ENCODE results near the gene NAMPT.

The NAMPT gene

DNA sequence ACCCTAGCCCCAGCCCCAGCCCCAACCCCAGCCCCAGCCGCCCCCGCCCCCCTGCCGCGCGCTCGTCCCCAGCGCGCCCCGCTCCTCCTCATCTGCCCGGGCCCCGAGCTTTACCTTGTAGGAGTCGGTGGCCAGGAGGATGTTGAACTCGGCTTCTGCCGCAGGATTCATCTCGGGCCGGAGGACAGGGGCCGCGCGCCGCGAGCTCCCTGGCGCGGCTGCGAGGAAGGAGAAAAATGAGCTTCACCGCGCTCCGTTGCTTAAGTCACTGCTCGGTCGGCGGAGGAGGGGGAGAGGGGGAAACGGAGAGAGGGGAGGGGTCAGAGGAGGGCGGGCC is at the start of gene NAMPT:
Gene NAMPT, minus strand, starts transcription at position 270 of the 337 bp plus-strand sequence. Its CDS starts 99 bp downstream, at position 171.
- no peak for TF ChIP-seq ZFX (IDR thresholded peaks at IDR 0.05)
- TF ChIP-seq, protein P1, sequence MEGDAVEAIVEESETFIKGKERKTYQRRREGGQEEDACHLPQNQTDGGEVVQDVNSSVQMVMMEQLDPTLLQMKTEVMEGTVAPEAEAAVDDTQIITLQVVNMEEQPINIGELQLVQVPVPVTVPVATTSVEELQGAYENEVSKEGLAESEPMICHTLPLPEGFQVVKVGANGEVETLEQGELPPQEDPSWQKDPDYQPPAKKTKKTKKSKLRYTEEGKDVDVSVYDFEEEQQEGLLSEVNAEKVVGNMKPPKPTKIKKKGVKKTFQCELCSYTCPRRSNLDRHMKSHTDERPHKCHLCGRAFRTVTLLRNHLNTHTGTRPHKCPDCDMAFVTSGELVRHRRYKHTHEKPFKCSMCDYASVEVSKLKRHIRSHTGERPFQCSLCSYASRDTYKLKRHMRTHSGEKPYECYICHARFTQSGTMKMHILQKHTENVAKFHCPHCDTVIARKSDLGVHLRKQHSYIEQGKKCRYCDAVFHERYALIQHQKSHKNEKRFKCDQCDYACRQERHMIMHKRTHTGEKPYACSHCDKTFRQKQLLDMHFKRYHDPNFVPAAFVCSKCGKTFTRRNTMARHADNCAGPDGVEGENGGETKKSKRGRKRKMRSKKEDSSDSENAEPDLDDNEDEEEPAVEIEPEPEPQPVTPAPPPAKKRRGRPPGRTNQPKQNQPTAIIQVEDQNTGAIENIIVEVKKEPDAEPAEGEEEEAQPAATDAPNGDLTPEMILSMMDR (conservative IDR thresholded peaks at IDR 0.05) = no peak

DNA sequence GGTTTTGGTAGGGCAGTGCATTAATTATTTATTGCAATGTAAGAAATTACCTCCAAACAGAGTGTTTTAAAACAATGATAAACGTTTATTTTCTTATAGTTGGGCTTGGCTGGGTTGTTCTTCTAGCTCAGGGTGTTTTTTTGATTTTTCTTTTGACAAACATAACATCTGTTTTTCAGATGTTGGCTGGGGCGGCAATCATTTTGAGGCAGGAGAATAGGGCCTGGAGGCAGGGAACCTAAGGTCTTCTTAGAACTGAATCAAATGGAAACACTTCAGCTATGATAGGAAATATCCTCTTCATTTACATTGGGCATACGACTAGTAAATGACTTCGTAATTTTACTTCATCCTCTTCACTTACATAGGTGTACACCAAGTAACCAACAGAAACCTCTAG is 47.4 kb upstream of the NAMPT start:
- no peak overlapping the region for H3K27ac ChIP-seq
- TF ChIP-seq ZFX (IDR thresholded peaks at IDR 0.05) = no peak
- TF ChIP-seq, protein P1 (conservative IDR thresholded peaks at IDR 0.05) = no peak

More for the DNA sequence above, at the start of gene NAMPT:
- peak within 1 kb of the TSS; percentile 93 for H3K27ac ChIP-seq

DNA sequence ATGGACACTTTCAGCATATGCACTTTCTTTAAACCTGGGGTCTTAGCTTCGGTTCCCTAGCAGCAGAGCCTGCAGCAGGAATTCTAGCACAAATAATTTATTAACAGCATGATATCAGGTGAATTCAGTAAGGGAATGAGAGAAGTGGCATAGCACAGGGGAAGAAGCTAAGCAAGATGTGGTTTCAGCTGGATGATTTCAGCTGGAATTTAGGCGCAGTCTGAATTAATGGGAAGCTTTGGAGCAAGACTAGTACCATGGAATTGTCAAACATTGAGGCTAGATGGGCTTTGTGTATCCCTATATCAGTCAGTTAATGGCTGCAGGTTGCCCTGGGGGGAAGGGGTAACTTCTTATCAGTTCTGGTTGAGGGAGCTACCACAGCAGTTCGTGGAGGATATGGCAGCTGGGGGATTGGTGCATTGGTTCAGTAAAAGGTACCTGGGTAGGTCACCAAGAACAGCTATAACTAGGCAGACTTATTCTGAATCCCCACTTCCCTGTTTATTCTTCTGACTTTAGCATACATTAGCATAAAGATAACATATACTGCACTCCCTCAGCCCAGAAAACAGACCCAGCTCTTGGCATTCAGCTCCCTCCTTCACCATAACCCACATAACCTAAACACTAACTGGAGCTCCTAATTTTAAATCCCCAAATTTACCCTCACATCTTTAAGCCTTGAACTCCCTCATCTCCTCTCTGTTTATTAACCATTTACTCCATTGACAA is 46.8 kb upstream of the NAMPT start:
- H3K27ac ChIP-seq = no peak overlapping the region
- TF ChIP-seq, protein P1 (conservative IDR thresholded peaks at IDR 0.05) = no peak
- no peak for TF ChIP-seq ZFX (IDR thresholded peaks at IDR 0.05)

DNA sequence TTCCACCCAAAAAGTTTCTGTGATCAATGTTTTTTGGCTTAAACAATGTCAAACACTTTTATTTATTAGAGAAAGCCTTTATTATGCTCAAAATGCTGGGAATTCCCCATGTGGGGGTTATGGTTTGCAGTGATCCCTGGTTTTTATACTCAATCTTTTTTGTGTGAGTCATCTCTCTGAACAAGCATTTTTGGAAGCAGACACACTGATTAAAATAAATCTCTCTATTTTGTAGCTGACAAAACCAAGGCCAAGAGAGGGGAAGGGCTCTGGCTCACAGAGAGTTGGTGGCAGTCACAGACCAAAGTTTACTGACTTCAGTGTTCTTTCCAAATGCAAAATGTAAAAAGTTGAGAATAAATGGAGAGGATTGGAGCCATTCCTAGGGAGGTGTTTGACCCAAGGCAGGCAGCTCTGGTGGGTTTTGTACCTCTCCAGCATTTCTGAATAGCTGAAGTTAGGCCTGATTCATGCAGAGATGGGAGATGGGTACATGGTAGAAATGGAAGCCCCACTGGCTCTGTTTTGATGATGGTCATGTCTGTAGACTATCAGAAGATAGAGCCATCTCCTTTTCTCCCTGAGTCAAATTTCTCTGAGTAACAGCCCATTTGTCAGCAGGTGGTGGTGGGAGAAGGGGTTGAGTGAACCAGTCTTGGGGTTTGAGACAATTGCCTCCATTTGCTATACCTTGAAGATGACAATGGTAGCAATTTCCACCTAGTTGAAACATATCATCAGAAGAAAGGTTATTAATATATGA is 45.4 kb upstream of the NAMPT start:
- no peak overlapping the region for H3K27ac ChIP-seq
- TF ChIP-seq ZFX (IDR thresholded peaks at IDR 0.05) = no peak
- TF ChIP-seq, protein P1 (conservative IDR thresholded peaks at IDR 0.05) = no peak

DNA sequence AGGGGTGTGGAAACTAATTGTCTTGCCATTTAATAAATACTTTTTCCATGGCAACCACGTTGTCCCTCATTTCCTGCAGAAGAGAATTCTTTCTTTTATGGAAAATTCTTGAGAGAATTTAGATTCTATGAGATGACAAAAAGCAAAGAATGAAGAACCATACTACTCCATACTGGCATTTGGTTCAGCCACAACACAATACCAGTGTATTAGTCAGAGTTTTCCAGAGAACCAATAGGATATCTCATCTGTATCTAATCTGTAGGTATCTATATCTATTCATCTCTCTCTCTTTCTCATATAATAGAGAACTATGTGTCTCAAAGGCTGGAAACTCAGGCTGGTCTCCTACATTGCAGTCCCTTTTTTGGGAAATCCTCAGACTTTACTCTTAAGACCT is 44.6 kb upstream of the NAMPT start:
- TF ChIP-seq, protein P1 (conservative IDR thresholded peaks at IDR 0.05) = no peak
- TF ChIP-seq ZFX (IDR thresholded peaks at IDR 0.05) = no peak
- H3K27ac ChIP-seq = no peak overlapping the region

DNA sequence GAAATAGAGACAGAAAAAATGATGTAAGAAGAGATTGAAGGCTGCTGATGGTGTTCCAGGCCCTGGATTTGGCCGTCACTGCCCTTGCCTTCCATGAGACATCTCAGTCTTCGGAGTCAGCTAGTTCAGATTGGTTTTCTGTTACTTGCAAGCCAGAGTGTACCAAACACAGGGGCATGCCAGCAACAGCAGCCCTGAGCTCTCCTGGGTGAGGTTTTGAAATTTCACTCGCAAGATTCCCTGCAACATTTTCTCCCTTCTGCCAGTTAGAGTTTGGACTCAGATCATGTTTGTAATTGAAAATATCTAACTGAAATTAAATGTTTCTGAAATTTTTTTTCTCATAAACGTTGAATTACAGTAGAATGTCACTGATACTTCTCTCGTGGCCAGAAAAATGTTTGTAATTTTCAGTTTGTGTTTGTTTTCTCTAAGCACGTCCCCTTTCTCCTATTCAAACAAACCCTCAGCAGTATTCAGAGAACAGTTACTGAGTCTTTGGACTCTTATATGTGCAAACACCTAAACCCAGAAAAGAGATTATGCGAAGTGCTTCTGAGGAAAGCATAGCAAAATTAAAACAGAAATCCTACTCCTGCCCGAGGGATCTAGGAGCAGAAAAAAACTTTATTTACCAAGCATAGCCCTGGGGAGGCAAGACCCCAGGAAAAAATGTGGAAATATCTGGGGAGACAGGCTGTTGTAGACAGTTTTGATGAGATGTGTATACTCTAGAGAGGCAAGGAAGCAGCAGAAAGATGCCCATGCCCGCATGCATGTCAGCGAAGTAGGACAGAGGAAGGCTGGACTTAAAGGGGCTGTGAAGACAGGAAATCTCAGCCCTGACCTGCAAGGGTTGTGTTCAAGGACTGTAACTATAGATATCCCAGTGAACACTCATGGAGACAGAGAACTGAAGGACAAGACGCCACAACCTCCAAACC is 43.0 kb upstream of the NAMPT start:
- TF ChIP-seq ZFX (IDR thresholded peaks at IDR 0.05) = no peak
- peak overlapping the region; percentile 30 for H3K27ac ChIP-seq

Data from C4-2B (cell line).